Embryonic facial prominence (tissue), 1 donor: ENCODE results near the gene SLC35F4.

ENCODE experiments used
- DNase-seq: peaks from one replicate; pipeline ENCODE4 v3.0.0-alpha.2; 2016; ENCODE audit errors: extremely low spot score

SLC35F4 gene

GRCh38 chr14:57533214-57533613, 332.7 kb downstream of the SLC35F4 start:
- no peak for DNase-seq

- DNase-seq: no peak
These were observed 335.3 kb downstream of the SLC35F4 start for GRCh38 chr14:57530571-57530970.

- DNase-seq: no peak
These were observed 338.9 kb downstream of the SLC35F4 start for GRCh38 chr14:57526942-57527341.

GRCh38 chr14:57519043-57519442, 346.8 kb downstream of the SLC35F4 start:
- DNase-seq: no peak
